NCI-H510A (cell line): ENCODE results near the gene SEMA3B.

Experiments used
- DNase-seq: peaks from one replicate; lab custom pipeline; 2025; lab: John Stamatoyannopoulos, UW

The SEMA3B gene

DNA sequence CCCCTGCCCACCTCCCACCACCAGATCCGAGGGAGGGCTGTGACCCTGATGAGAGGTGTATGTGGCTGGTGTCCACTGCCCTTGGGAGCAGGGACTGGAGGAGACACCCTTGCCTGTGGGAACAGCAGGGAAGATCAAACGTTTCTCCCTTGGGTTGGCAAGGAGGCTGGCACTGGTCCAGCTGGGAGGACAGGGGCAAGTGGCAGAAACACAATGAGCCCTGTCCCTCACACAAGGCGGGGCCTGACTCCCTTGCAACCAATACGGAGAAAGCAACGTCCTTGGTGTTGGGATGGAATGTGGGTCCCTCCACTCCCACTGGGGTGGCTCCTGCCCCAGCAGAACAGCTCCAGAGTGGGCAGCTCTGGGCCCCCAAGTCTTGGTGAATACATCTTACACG, 48.4 kb downstream of the SEMA3B start:
- DNase-seq: peak; percentile 54

DNA sequence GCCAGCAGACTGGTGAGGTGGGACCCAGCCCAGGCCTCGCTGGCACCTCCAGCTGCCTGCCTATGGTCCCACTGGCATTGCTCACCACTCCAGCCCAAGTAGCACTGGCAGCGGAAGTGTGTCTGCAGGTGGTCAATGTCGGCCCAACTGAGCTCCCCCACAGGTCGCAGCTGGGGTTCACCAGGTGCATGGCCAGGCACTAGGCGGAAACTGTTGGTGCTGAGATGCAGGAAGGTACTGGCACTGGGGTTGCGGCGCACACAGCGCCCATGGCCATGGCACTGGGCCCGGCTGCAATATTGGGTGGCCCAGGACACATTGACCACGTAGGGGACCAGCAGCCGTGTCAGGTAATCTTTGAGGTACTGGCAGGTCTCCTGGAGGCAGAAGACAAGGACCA, 49.2 kb downstream of the SEMA3B start:
- no peak for DNase-seq

DNA sequence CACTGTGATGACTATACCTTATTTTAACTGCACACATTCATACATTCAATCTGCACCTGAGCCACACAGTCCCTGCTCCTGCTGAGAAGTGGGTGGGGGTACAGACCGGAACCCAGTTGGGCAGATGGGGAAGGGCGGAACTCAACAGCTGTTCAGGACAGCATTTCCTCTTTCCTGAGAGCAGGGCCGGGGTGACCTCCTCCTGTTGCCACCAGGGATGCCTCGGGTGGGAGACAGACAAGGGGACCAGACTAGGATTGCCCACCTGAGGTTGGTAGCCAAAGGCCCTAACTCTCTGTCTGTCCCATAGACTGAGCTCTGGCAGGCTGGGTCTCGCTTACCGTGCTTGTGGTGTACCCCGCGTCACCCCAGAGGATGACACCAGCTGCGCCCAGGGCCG, 49.7 kb downstream of the SEMA3B start:
- DNase-seq: no peak

DNA sequence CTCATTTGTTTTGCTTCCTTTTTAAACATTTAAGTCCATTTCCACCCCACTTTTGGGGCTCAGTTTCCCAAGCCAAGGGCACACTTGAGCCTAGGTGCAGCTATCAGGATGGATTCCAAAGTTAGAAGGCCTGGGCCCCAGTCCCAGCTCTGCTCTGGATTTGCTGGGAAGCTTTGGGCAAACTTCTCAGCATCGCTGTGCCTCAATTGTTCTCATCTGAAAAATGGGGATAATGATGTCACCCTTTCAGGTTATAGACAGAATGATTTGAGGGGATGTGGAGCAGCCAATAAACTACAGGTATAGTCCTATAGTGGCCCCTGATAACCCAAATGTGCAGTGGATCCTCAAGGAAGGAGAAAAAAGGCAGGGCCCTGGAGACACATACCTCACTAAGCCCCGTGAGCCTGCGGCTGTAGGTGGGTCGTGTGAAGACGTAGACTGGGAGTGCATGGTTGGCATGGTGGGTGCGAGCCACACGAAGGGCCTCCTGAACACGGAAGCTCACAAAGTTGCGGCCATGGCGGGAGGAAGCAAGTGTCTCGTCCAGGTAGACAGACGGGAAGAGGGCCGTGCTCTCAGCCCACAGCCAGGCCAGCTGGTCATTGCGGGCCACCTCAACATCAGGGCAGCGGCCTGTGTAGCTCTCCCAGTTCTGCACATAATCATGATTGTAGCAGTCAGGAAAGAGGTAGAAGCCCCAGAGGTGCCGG, 50.4 kb downstream of the SEMA3B start:
- no peak for DNase-seq

DNA sequence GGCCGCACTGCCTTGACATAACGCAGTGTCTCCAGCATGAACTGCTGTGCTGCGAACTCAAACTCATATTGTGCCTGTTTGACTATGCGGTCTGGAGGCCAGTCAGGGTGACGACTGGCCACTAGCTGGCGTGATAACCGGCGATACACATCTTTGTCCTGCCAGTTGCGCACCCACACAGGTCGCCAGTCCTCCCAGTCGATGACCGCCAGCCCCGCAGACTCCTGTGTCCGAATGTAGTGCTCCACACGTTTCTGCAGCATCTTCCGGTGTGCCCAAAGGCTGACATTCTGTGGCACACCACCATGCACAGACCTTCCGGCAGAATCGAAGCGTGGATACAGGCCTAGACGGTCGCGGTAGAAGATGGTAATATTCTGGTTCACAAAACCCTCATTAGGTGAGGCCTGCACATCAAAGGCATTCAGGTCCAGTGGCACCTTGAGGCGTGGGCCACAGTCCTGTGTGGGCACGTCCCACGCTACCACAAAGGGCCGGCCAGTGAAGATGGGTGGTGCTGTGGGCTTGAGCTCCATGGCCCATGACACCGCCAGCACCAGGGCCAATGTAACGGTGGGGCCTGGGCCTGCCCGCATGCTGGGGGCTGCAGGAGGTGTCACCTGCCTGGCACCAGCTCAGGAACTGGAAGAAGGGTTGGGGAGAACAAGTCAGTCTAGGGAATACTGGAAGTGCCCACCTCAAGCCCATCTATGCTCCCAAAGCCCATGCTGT, 51.1 kb downstream of the SEMA3B start:
- no peak for DNase-seq

DNA sequence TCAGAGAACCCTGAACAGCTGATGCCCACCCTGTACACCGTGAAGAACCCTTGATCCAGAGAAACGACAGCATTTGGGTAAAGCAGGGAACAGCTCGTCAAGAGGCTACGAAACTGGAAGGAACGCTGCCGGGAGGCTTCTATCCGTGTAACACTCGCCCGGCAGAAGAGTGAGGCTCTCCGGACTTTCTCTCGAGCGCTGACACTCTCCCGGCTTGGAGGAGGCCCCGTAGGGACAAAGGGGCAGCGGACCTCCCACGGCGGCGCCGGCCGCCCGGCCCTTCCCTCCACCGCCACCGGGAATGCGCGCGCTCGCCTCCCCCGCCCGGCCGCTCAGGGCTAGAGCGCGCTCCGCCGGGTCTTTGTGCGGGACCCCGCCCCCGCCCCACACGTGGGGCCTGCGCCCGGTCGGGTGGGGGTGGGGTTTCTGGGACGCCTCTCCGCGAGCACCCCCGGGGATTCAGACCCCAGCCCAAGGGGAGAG, 51.9 kb downstream of the SEMA3B start:
- DNase-seq: peak; percentile 48

- DNase-seq: peak; percentile 82
These were observed 52.6 kb downstream of the SEMA3B start for GRCh38 chr3:50321336-50322114.

DNA sequence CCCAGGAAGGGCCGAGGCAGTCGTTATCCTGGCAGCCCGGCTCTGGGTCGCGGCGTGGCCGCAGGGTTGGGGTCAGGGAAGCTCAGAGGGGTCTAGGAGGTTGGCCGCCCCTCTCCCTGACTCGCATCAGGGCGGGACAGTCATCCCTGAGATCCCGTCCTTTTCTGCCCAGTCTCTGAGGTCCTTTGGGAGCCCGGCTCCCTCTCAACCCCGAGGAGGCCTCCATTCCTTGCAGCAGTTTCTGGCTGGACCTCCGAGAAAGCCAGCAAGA, 53.1 kb downstream of the SEMA3B start:
- no peak for DNase-seq

DNA sequence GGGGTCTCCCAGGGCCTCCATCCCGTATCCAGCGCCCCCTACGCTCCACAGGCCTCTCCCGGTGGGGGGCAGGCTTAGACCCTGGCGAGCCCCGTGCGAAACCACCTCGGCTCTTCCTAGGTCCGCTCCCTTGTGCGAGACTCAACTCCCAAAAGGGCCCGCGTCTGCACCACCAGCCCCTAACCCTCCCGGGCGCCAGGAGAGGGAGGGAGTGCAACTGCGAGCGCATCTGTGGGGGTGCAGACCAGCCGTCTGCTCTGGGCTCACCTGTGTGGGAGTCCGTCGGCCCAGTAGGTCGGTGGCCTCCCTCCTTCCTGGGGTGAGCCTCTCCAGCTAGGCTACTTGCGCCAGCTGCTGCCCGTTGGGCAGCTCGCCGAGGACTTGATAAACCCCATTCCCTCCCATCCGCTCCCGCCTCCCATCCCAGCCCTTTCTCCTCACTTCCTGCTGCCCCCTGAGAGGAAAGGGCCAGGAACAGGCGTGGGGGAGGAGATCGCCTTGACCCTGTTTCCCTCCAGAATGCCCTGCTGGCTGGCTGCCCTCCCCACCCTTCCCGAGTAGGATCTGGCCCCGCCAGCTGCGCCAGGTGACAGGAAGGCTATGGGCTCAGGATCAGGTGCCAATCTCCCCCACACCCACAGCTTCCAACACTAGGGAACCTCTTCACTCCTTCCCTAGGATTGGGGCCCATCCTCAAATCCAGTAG, 53.6 kb downstream of the SEMA3B start, which contains the start of gene HYAL2:
Gene HYAL2, minus strand, starts transcription at position 360 of the 706 bp plus-strand sequence. CDS start 2,256 bp downstream, outside the sequence.
- peak; percentile 20 for DNase-seq

- DNase-seq: no peak
These were observed 54.2 kb downstream of the SEMA3B start for GRCh38 chr3:50323092-50323600.

DNA sequence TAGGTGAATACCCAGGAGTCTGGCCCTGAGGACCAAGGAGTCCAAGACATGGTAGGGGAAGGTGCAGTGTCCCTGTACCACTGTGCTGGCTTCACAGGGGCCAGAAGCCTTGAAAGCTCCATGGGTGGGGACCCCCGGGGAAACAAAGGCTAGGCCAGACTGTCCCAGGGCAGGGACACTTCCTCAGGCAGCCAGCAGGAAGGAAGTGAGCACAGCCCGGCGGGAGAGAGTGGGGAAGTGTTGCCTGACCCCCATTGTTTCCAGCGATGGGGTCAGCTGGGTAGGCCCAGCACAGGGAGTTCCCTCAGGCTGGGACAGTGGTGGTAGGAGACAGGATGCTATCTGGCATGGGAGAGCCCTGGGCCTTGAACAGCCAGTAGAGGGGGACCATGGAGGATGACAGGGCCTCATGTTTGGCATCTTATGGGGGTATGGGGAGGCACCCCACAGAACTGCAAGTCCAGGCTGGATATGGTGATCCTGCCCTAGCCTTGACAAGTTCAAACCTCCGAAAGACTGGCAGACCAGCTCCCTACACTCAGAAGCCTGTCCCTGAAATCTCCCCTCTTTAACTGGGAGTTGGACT, 54.8 kb downstream of the SEMA3B start:
- DNase-seq: no peak

GRCh38 chr3:50324351-50325112, 55.6 kb downstream of the SEMA3B start:
- DNase-seq: peak; percentile 33

- no peak for DNase-seq
These were observed 56.1 kb downstream of the SEMA3B start for GRCh38 chr3:50325113-50325480.

GRCh38 chr3:50325497-50326181, 56.7 kb downstream of the SEMA3B start:
- DNase-seq: no peak

- no peak for DNase-seq
These were observed 57.2 kb downstream of the SEMA3B start for GRCh38 chr3:50326182-50326541.

GRCh38 chr3:50327129-50327528, 58.2 kb downstream of the SEMA3B start:
- DNase-seq: no peak
